ENCODE results near the gene MEI1.

MEI1 gene

GRCh38 chr22:41813726-41814410, 114.6 kb downstream of the MEI1 start:
- no peak for TF ChIP-seq FOXM1 (IDR thresholded peaks at IDR 0.05; ENCODE audit: borderline replicate concordance, low read depth)
- no peak for TF ChIP-seq EP300 (IDR thresholded peaks at IDR 0.05; ENCODE audit: borderline replicate concordance)

- no peak for TF ChIP-seq CREB1 (IDR thresholded peaks at IDR 0.05; ENCODE audit: low read depth)
- TF ChIP-seq USF1 (IDR thresholded peaks at IDR 0.05): no peak
- TF ChIP-seq ZBTB7A (IDR thresholded peaks at IDR 0.05; ENCODE audit: low read depth): no peak
These were observed 116.4 kb downstream of the MEI1 start for GRCh38 chr22:41815716-41816115.

- TF ChIP-seq YY1 (IDR thresholded peaks at IDR 0.05; ENCODE audit: low read depth): no peak
- TF ChIP-seq TAF1 (IDR thresholded peaks at IDR 0.05; ENCODE audit: low read depth): no peak
- no peak for TF ChIP-seq CEBPB (IDR thresholded peaks at IDR 0.05)
- TF ChIP-seq EGR1 (IDR thresholded peaks at IDR 0.05): no peak
- TF ChIP-seq RAD21 (IDR thresholded peaks at IDR 0.05; ENCODE audit: low read depth): no peak
- no peak for TF ChIP-seq USF1 (IDR thresholded peaks at IDR 0.05)
- no peak for TF ChIP-seq TCF12 (IDR thresholded peaks at IDR 0.05; ENCODE audit: low read depth)
- no peak for TF ChIP-seq MAX (IDR thresholded peaks at IDR 0.05)
- no peak for TF ChIP-seq ZBTB7A (IDR thresholded peaks at IDR 0.05; ENCODE audit: low read depth)
These were observed 116.9 kb downstream of the MEI1 start for GRCh38 chr22:41816241-41816640.

GRCh38 chr22:41816871-41817270, 117.6 kb downstream of the MEI1 start:
- TF ChIP-seq TAF1 (IDR thresholded peaks at IDR 0.05; ENCODE audit: low read depth): no peak
- no peak for TF ChIP-seq REST (IDR thresholded peaks at IDR 0.05; ENCODE audit: low read depth)
- TF ChIP-seq YY1 (IDR thresholded peaks at IDR 0.05; ENCODE audit: low read depth): no peak
- no peak for TF ChIP-seq FOXM1 (IDR thresholded peaks at IDR 0.05; ENCODE audit: borderline replicate concordance, low read depth)
- TF ChIP-seq CREB1 (IDR thresholded peaks at IDR 0.05; ENCODE audit: low read depth): no peak
- TF ChIP-seq EP300 (IDR thresholded peaks at IDR 0.05; ENCODE audit: borderline replicate concordance): no peak
- no peak for TF ChIP-seq TCF12 (IDR thresholded peaks at IDR 0.05; ENCODE audit: low read depth)
- TF ChIP-seq CEBPB (IDR thresholded peaks at IDR 0.05): no peak
- no peak for TF ChIP-seq RAD21 (IDR thresholded peaks at IDR 0.05; ENCODE audit: low read depth)
- no peak for TF ChIP-seq ZBTB7A (IDR thresholded peaks at IDR 0.05; ENCODE audit: low read depth)
- TF ChIP-seq TEAD4 (IDR thresholded peaks at IDR 0.05): no peak
- TF ChIP-seq USF1 (IDR thresholded peaks at IDR 0.05): no peak
- TF ChIP-seq MAX (IDR thresholded peaks at IDR 0.05): no peak
- no peak for TF ChIP-seq EGR1 (IDR thresholded peaks at IDR 0.05)

- no peak for TF ChIP-seq YY1 (IDR thresholded peaks at IDR 0.05; ENCODE audit: low read depth)
- no peak for TF ChIP-seq TAF1 (IDR thresholded peaks at IDR 0.05; ENCODE audit: low read depth)
- TF ChIP-seq MAX (IDR thresholded peaks at IDR 0.05): no peak
- TF ChIP-seq NFIC (IDR thresholded peaks at IDR 0.05): no peak
- no peak for TF ChIP-seq EGR1 (IDR thresholded peaks at IDR 0.05)
- no peak for TF ChIP-seq CREB1 (IDR thresholded peaks at IDR 0.05; ENCODE audit: low read depth)
- no peak for TF ChIP-seq EP300 (IDR thresholded peaks at IDR 0.05; ENCODE audit: borderline replicate concordance)
- no peak for TF ChIP-seq FOXM1 (IDR thresholded peaks at IDR 0.05; ENCODE audit: borderline replicate concordance, low read depth)
- TF ChIP-seq USF1 (IDR thresholded peaks at IDR 0.05): no peak
These were observed 118.7 kb downstream of the MEI1 start for GRCh38 chr22:41818011-41818410.

- TF ChIP-seq NFIC (IDR thresholded peaks at IDR 0.05): no peak
- TF ChIP-seq CEBPB (IDR thresholded peaks at IDR 0.05): no peak
- TF ChIP-seq USF1 (IDR thresholded peaks at IDR 0.05): no peak
- TF ChIP-seq EGR1 (IDR thresholded peaks at IDR 0.05): no peak
These were observed 119.3 kb downstream of the MEI1 start for GRCh38 chr22:41818596-41818995.

GRCh38 chr22:41819257-41819656, 120.0 kb downstream of the MEI1 start:
- TF ChIP-seq NFIC (IDR thresholded peaks at IDR 0.05) (no peak), REST (IDR thresholded peaks at IDR 0.05; ENCODE audit: low read depth) (no peak), TAF1 (IDR thresholded peaks at IDR 0.05; ENCODE audit: low read depth) (no peak), TCF12 (IDR thresholded peaks at IDR 0.05; ENCODE audit: low read depth) (no peak), FOXM1 (IDR thresholded peaks at IDR 0.05; ENCODE audit: borderline replicate concordance, low read depth) (no peak), CEBPB (IDR thresholded peaks at IDR 0.05) (no peak), ZBTB7A (IDR thresholded peaks at IDR 0.05; ENCODE audit: low read depth) (no peak), MAX (IDR thresholded peaks at IDR 0.05) (no peak), EGR1 (IDR thresholded peaks at IDR 0.05) (no peak), TEAD4 (IDR thresholded peaks at IDR 0.05) (no peak), RAD21 (IDR thresholded peaks at IDR 0.05; ENCODE audit: low read depth) (no peak), USF1 (IDR thresholded peaks at IDR 0.05) (no peak), CREB1 (IDR thresholded peaks at IDR 0.05; ENCODE audit: low read depth) (no peak), YY1 (IDR thresholded peaks at IDR 0.05; ENCODE audit: low read depth) (no peak), EP300 (IDR thresholded peaks at IDR 0.05; ENCODE audit: borderline replicate concordance) (no peak)

Data from Ishikawa (cell line).